H1 (cell line): ENCODE data around the gene GNG7.
"Not testable (repeated sequence)": the region's sequence is repeated elsewhere in the genome, so short reads cannot be mapped to it uniquely, and the experiment has no call there.

Experiments used
- CHD1 ChIP-seq: IDR thresholded peaks from 2 replicates; pipeline ENCODE4 v1.6.1; 2012; ENCODE audit warnings: low read depth, low read length, improper control_type of control experiment
- EGR1 ChIP-seq: IDR thresholded peaks from 2 replicates; pipeline ENCODE4 v1.6.1; 2011; ENCODE audit warnings: low read depth, low read length, borderline replicate concordance
- POLR2A ChIP-seq, 2 experiments: IDR thresholded peaks; 1 replicate in 1 of 2; 2 replicates in 1 of 2; pipeline ENCODE4 v1.6.1; 2011; ENCODE audit warnings: low read depth in 2 of 2, low read length in 2 of 2, mild to moderate bottlenecking in 2 of 2; ENCODE audit errors: control extremely low read depth in 1 of 2
- RFX5 ChIP-seq: IDR thresholded peaks from 2 replicates; pipeline ENCODE4 v1.6.1; 2011; ENCODE audit warnings: low read depth, low read length, improper control_type of control experiment, borderline replicate concordance
- SAP30 ChIP-seq: fragments of 300-600 bp; sonication (generic); IDR thresholded peaks from 2 replicates; pipeline ENCODE4 v1.7.1; 2012; ENCODE audit warnings: low read length, moderate library complexity, mild to moderate bottlenecking, inconsistent platforms; ENCODE audit not compliant: insufficient read depth, insufficient replicate concordance
- SUZ12 ChIP-seq: fragments of 200-600 bp; sonication (generic); IDR thresholded peaks from 2 replicates; pipeline ENCODE4 v1.6.1; 2012; ENCODE audit warnings: mild to moderate bottlenecking, inconsistent platforms, low read length, moderate library complexity, mixed read lengths
- TF ChIP-seq, protein P1 (sequence below), 3 experiments: IDR thresholded peaks; 1 replicate in 2 of 3; 2 replicates in 1 of 3; pipeline versions ENCODE4 v1.5.1 to v1.6.1; 2011; ENCODE audit warnings: low read length in 3 of 3, mild to moderate bottlenecking in 3 of 3, inconsistent platforms in 2 of 3, low read depth in 1 of 3, moderate library complexity in 1 of 3; ENCODE audit not compliant: insufficient read depth in 1 of 3; ENCODE audit errors: control extremely low read depth in 1 of 3
- TF ChIP-seq, protein P2 (sequence below): IDR thresholded peaks from 2 replicates; pipeline ENCODE4 v1.6.1; 2011; ENCODE audit warnings: low read length, improper control_type of control experiment

DNA sequence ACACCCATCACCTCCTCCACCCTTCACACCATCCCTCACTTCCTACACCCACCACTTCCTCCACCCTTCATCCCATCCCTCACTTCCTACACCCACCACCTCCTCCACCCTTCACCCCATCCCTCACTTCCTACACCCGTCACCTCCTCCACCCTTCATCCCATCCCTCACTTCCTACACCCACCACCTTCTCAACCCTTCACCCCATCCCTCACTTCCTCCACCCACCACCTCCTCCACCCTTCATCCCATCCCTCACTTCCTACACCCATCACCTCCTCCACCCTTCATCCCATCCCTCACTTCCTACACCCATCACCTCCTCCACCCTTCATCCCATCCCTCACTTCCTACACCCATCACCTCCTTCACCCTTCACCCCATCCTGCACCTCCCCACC lies 11.6 kb upstream of the GNG7 start:
- TF ChIP-seq, protein P1, sequence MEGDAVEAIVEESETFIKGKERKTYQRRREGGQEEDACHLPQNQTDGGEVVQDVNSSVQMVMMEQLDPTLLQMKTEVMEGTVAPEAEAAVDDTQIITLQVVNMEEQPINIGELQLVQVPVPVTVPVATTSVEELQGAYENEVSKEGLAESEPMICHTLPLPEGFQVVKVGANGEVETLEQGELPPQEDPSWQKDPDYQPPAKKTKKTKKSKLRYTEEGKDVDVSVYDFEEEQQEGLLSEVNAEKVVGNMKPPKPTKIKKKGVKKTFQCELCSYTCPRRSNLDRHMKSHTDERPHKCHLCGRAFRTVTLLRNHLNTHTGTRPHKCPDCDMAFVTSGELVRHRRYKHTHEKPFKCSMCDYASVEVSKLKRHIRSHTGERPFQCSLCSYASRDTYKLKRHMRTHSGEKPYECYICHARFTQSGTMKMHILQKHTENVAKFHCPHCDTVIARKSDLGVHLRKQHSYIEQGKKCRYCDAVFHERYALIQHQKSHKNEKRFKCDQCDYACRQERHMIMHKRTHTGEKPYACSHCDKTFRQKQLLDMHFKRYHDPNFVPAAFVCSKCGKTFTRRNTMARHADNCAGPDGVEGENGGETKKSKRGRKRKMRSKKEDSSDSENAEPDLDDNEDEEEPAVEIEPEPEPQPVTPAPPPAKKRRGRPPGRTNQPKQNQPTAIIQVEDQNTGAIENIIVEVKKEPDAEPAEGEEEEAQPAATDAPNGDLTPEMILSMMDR (IDR thresholded peaks at IDR 0.05; ENCODE audit: control extremely low read depth in 1 of 3, insufficient read depth in 1 of 3, low read depth in 1 of 3, low read length in 3 of 3), result not testable (repeated sequence)
- not testable (repeated sequence) for TF ChIP-seq RFX5; SAP30; EGR1; CHD1; SUZ12; POLR2A (IDR thresholded peaks at IDR 0.05; ENCODE audit: control extremely low read depth in 1 of 2, low read depth in 2 of 2, low read length in 2 of 2)
- TF ChIP-seq, protein P2, sequence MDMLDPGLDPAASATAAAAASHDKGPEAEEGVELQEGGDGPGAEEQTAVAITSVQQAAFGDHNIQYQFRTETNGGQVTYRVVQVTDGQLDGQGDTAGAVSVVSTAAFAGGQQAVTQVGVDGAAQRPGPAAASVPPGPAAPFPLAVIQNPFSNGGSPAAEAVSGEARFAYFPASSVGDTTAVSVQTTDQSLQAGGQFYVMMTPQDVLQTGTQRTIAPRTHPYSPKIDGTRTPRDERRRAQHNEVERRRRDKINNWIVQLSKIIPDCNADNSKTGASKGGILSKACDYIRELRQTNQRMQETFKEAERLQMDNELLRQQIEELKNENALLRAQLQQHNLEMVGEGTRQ, result not testable (repeated sequence)
